Neuron (in vitro differentiated cells): ENCODE measurements around the gene GEMIN4.

Source experiments
- H2AFZ ChIP-seq: one replicate; pipeline ENCODE4 v1.6.1; 2013; ENCODE audit warnings: low read depth, mild to moderate bottlenecking, inconsistent platforms, low read length, moderate library complexity
- H3K27me3 ChIP-seq: one replicate; pipeline ENCODE4 v1.6.1; 2013; ENCODE audit warnings: low read length; ENCODE audit not compliant: insufficient read depth
- H3K36me3 ChIP-seq: one replicate; pipeline ENCODE4 v1.6.1; 2013; ENCODE audit warnings: low read length; ENCODE audit not compliant: insufficient read depth
- H3K4me1 ChIP-seq: one replicate; pipeline ENCODE4 v1.6.1; 2013; ENCODE audit warnings: low read length; ENCODE audit not compliant: insufficient read depth
- H3K4me3 ChIP-seq: 2 replicates; pipeline ENCODE4 v1.5.1; 2013; ENCODE audit warnings: mild to moderate bottlenecking, low read length, moderate library complexity
- H3K9me3 ChIP-seq: one replicate; pipeline ENCODE4 v1.6.1; 2013; ENCODE audit warnings: low read length

Gene GEMIN4

GRCh38 chr17:697682-698081 lies 54.4 kb downstream of the GEMIN4 start:
- no peak overlapping the region for H2AFZ ChIP-seq
- no peaks in the 10 kb centered on the region for H3K27me3 ChIP-seq
- no peak overlapping the region for H3K4me3 ChIP-seq
- H3K4me1 ChIP-seq, result no peaks in the 10 kb centered on the region
- H3K9me3 ChIP-seq, result no peaks in the 10 kb centered on the region
- H3K36me3 ChIP-seq, result peaks cover 43% of the 10 kb centered on the region

GRCh38 chr17:696369-696768 lies 55.7 kb downstream of the GEMIN4 start:
- Histone ChIP-seq H3K9me3 (no peaks in the 10 kb centered on the region), H3K4me1 (no peaks in the 10 kb centered on the region), H3K27me3 (no peaks in the 10 kb centered on the region), H3K4me3 (no peak overlapping the region), H2AFZ (no peak overlapping the region), H3K36me3 (peaks cover 47% of the 10 kb centered on the region)
